ENCODE measurements around the gene RTP3.

DNA sequence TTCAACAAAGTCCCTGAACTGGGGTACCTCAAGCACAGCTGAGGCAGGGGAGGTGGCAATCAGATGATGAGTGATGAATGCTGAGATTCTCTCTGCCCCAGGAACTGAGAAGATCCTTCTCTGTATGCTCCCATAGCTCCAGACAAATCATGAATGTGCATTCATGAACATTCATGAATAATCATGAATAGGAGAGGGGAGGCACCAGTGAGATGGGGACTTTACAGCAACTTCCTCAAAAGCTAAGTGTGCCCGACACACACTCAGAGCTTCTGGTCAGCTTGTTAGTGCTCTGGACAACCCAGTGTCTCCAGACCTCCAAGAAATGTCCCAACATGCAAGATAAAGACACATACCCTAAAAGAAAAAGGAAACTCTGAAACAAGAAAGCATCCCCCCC, 44.1 kb downstream of the RTP3 start:
- TF ChIP-seq, protein P1, sequence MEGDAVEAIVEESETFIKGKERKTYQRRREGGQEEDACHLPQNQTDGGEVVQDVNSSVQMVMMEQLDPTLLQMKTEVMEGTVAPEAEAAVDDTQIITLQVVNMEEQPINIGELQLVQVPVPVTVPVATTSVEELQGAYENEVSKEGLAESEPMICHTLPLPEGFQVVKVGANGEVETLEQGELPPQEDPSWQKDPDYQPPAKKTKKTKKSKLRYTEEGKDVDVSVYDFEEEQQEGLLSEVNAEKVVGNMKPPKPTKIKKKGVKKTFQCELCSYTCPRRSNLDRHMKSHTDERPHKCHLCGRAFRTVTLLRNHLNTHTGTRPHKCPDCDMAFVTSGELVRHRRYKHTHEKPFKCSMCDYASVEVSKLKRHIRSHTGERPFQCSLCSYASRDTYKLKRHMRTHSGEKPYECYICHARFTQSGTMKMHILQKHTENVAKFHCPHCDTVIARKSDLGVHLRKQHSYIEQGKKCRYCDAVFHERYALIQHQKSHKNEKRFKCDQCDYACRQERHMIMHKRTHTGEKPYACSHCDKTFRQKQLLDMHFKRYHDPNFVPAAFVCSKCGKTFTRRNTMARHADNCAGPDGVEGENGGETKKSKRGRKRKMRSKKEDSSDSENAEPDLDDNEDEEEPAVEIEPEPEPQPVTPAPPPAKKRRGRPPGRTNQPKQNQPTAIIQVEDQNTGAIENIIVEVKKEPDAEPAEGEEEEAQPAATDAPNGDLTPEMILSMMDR (IDR thresholded peaks at IDR 0.05) = no peak
- no peak for TF ChIP-seq POLR2A (IDR thresholded peaks at IDR 0.05; ENCODE audit: low read depth)
- no peak for TF ChIP-seq EP300 (IDR thresholded peaks at IDR 0.05)
